Stimulated activated CD8-positive, alpha-beta memory T cell treated with anti-CD3 and anti-CD28 coated beads, Interleukin-4, amount 100 ng/mL, for 4 hours (primary cell): Measurements from ENCODE around the gene SFRP4.
"Not testable (repeated sequence)": the region's sequence is repeated elsewhere in the genome, so short reads cannot be mapped to it uniquely, and the experiment has no call there.

ENCODE experiments used
- DNase-seq, 2 donors: peaks; one replicate each; pipeline ENCODE4 v3.0.0-alpha.2; 2020; ENCODE audit warnings: low read depth in 2 of 2, low spot score in 1 of 2

SFRP4 gene

GRCh38 chr7:37916673-37917660 is at the start of gene SFRP4:
TSS of gene SFRP4 (minus strand) at chr7:37916817. CDS start at chr7:37916537, 280 bp downstream.
- DNase-seq = no peak

DNA sequence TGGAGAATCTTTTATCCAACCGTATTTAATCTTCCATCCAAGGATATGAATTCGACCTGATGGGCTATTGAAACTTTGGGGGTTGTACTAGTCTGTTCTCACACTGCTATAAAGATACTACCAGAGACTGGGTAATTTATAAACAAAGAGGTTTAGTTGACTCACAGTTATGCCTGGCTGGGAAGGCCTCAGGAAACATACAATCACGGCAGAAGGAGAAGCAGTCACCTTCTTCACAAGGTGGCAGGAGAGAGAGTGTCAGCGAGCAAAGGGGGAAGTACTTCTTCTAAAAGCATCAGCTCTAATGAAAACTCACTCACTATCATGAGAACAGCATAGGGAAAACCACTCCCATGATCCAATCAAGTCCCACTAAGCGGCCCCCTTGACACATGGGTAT is 47.6 kb upstream of the SFRP4 start:
- no peak for DNase-seq

DNA sequence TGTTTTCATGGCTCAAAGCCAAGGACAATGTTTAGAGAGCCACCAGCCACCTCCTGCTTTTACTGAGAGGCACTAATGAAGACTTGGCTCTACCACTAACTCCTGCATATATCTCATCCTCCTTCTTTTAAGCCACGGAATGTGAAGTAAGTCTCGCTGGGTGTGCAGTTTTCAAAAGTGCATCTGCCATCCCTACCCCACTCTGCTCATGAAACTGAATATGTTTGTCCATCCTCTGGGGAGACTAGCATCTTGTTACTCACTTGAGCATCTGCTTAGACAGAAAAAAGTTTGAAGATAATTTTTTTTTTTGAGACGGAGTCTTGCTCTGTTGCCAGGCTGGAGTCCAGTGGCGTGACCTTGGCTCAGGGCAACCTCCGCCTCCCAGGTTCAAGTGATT is 44.6 kb upstream of the SFRP4 start:
- DNase-seq = no peak

DNA sequence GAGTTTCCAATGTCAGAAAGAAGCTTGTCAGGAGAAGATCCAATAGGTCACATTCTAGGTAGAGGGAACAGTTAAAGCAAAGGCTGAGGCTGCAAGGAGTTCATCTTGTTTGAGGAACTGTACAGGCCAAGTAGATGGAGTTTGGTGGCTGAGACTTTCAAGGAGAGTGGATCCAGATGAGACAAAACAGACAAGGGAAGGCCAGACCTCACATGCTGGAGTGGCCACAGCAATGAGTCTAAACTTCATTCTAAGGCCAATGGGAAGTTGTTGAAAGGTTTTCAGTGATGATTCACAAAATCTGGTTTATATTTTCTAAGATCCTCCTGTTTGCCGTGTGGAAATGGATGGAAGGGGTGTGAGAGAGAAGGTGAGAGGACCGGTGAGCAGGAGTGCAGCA is 43.9 kb upstream of the SFRP4 start:
- no peak for DNase-seq

DNA sequence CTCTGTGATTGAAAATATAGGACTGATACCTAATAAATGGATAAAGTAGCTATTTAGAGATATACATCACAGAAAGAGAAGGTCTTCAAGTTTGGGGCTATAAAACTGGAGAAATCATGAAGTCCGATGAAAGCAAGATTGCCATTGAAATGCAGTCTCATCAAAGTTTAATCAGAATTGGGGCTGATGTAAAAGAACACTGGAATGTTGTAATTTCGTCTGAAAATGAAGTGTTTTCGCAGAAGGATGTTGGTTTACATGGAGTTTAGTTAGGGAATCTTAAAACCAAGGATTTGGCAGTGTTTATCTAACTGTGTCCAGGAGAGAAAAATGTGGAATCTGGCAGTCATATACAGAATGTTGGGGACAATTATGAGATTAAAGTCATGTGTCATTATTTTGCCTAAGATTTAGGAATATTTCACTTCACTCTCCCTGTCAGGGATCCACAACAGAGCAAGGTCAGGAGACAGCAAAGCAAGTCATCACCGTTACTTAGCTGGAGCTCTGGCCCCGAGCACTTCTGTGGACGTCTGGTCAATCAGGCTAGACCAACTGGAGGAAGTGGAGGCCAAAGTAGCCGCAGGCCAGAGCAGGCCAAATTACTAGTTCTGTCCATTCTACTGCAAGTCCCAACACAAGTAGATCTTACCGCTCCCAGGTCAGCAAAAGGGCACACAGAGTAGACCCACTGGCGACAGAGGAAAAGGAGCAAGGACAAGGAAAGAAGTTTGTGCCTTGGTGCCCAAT is 40.8 kb upstream of the SFRP4 start:
- no peak for DNase-seq

DNA sequence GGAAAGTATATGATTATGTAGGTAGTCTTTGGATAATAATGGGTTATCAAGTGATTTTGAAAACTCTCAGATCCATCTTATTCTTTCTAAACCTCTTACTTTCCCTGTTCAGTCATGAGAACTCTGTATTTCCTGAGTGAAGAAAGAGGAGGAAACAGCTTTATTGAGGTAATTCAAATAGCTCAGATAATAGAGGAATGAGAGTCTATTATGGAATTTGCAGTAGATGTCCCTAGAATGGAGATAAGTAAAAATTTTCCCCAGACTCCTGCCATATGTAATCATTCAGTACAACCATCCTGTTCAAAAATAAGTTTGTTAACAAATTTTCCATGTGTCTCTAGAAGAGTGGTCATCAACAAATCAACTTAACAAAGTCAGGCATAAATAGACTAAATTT is 40.2 kb upstream of the SFRP4 start:
- no peak for DNase-seq

- not testable (repeated sequence) for DNase-seq
Measured at GRCh38 chr7:37954217-37954616, 37.6 kb upstream of the SFRP4 start.

DNA sequence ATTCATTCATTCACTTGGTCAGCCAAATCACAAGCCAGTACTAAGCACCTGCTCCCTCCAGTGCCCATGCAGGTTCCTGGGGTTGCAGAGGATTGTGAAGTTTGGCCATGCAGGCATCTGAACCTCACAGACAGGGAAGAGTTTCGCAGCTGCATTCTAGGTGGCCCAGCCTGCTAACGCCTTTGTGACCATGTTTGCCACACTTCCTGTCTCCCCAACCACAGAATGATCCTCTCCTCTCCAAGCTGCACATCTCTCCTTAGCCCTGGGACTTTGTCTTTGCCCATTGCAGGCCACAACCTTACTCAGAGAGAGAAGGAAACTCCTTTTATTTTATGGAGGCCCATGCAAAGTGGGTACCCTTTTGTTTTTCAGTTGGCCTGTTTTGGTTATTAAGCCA is 35.6 kb upstream of the SFRP4 start:
- no peak for DNase-seq

DNA sequence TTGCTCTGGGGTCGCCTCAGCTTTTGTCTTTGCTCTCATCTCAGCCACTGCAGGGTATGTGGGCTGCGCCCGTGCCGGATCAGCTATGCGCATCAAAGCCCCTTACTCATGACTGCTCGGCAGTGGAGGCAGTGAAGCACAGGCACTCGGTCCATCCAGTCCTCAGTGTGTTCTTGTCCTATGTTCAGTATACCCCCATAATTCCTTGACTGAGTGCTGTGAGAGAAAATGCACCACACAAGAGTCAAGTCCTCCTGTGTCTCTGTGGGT is 31.3 kb upstream of the SFRP4 start:
- no peak for DNase-seq

DNA sequence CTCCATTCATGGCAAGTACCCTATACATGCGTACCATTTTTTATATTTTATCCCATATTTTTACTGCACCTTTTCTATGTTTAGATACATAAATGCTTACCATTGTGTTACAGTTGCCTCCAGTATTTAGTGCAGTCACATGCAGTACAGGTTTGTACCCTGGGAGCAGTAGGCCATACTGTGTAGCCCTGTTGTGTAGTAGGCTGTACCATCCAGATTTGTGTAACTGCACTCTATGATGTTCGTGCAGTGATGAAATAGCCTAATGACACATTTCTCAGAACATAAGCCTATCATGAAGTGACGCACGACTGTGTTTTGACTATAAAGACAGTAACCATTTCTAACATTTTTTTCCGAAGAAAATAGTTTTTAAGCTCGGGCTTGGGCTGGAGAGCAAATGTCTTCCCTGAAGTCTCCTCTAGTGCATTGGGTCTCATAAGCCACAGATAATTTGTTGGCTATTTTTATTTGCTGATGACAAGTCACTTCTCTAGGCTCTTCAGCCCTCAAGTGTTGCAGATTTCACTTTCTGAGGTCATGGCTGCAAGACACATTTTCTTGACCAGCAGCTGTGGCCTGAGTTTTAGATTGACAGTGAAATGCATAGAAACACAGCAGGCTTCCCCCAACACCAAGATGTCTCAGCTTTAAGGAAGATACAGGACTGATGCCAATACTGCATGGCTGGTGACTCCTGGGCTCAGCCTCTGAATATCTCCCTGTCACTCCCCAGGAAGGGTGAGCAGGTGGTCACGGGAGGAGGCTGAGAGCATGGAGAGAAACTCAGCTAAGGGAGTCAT is 30.7 kb upstream of the SFRP4 start:
- DNase-seq = no peak

DNA sequence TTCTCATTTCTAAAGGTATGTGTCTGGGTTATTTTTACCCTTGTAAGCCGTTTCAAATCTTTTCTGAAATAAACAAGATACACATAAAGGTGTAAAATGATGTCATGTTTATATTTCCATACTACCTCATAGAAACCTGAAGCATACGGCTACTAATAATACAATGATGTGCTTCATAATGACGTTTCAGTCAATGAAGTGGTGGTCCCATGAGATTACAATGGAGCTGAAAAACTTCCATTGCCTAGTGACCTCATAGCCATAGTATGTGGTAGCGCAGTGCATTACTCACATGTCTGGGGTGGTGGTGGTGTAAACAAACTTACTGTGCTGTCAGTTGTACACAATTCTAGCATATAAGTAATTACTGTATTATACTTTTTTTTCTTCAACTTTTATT is 28.7 kb upstream of the SFRP4 start:
- no peak for DNase-seq

DNA sequence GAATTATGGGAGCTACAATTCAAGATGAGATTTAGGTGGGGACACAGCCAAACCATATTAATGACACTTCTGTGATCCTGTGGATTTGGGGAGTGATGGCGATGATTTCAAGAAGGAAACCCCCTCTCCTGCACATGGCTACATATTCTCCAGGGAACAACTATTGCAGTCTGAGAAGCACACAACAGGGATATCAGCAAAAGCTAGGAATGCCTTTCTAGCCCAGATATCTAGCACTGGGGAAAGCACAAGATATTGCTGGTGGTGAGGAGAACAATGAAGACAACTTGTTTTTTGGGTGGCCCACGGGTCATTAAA is 28.1 kb upstream of the SFRP4 start:
- no peak for DNase-seq

- no peak for DNase-seq
Measured at GRCh38 chr7:37943905-37944736, 27.5 kb upstream of the SFRP4 start.

DNA sequence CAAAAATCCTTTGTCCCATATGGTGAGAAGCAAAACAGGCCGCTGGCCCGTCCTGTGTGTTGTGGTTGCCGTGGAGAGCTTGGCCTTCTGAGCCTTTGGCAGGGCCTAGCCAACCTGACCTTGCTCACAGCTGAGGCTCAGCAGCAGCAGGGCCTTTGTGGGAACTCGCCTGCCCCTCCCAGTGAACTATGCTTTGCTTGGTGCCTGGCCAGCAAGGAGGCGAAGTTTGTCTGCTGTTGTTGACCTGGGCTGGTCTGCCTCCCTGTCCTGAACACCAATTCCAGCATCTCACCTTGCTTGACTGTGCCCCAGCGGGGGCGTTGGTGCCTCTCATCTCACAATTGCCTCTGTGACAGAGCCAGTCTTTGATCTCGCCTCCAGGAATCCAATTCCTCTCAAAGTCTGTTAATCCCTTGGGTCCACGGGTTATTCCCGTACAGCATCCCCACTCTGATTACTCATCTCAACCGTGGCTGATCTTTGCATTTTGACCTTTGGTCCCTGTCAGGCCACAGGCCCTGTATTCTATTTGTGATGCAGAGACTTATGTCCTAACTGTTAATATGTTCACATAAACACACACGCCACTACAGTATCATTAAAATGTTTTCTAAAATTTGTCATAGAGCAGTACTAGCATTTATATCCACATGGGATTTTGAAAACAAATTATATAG is 26.5 kb upstream of the SFRP4 start:
- no peak for DNase-seq

DNA sequence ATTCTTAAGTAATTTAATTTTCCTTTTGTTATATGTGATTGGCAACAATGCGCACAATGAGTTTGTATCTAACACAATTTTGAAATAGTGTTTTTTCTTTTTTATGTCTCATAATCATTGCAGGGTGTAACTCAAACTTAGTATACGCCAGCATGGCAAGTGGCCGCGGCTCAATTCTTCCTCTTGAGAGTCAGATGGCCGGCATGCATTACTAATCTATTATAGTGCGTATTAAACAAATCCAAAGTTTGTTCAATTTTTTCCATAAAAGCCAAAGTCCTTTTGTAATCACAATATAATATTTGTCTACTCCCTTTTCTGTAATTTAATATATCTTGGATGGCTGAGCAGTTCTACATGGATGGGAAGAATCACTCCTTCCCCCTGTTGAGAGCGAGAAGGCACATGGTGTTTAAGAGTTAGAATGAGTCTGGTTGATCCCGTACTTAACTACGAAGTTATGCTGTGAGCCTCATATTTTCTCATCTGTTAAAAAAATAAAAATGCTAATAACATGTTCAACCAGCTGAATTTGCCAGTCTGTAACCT is 16.5 kb upstream of the SFRP4 start:
- no peak for DNase-seq

GRCh38 chr7:37932543-37932942 is 15.9 kb upstream of the SFRP4 start:
- no peak for DNase-seq

DNA sequence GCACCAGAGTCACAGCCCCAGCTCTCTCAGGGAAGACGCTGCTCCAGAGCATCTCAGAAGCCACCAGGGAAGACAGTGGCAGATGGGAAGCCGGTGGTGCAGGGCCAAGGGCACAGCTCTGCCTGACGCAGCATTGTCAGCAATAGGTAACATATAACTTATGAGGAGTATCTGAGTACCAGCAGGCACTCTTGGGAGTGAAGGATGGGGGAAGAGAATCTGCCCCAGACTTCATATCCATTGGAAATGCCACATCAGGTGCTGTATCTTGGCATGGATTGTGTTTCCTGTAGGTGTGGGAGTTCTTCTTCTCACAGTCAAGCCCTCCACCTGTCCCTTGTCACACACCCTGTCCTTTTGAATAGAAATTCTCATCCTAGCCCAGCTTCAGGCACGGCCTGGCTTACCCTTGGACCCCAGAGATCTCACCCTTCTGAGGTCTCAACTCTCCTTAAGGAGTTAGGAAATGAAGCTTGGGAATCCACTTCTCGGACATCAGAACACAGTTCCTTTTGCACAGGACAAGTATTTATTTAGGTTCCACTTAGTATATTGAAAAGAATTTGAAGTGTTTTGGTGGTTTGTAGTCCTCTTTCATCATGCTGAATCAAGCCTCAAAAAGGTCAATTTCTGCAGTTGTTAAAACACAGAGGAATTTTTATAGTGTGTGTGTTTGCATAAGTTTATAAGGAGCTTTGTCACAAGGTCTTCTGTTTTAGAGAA is 13.8 kb upstream of the SFRP4 start:
- DNase-seq = no peak

- DNase-seq = no peak
Measured at GRCh38 chr7:37928878-37929277, 12.3 kb upstream of the SFRP4 start.

- DNase-seq = no peak
Measured at GRCh38 chr7:37927773-37928444, 11.3 kb upstream of the SFRP4 start.
